ENCODE data around the gene NLRC3.

DNA sequence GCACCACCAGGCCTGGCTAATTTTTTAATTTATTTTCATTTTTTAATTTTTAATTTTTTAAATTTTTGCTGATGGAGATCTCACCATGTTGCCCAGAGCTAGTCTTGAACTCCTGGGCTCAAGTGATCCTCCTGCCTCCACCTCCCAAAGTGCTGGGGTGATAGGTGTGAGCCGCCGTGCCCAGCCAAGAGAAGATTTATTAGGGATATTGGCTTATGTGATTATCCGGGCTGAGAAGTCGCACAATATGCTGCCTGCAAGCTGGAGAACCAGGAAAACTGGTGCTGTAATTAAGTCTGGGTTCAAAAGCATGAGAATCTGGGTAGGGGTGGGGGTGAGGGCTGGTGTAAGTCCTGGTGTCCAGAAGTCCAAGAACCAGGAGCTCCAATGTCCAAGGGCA, 79.4 kb downstream of the NLRC3 start:
- no peak for TF ChIP-seq POLR2A (IDR thresholded peaks at IDR 0.05)
- TF ChIP-seq, protein P1, sequence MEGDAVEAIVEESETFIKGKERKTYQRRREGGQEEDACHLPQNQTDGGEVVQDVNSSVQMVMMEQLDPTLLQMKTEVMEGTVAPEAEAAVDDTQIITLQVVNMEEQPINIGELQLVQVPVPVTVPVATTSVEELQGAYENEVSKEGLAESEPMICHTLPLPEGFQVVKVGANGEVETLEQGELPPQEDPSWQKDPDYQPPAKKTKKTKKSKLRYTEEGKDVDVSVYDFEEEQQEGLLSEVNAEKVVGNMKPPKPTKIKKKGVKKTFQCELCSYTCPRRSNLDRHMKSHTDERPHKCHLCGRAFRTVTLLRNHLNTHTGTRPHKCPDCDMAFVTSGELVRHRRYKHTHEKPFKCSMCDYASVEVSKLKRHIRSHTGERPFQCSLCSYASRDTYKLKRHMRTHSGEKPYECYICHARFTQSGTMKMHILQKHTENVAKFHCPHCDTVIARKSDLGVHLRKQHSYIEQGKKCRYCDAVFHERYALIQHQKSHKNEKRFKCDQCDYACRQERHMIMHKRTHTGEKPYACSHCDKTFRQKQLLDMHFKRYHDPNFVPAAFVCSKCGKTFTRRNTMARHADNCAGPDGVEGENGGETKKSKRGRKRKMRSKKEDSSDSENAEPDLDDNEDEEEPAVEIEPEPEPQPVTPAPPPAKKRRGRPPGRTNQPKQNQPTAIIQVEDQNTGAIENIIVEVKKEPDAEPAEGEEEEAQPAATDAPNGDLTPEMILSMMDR (IDR thresholded peaks at IDR 0.05): no peak

Measured in esophagus squamous epithelium (tissue), 4 donors.